GM12864 (cell line): ENCODE results near the gene CTDSP1.
A peak's percentile ranks its signal among the peaks of the same experiment; 100 is the strongest.

Experiments
- DNase-seq: peaks from one replicate; pipeline ENCODE4 v3.0.0-alpha.2; 2011; ENCODE audit warnings: low read depth
- H3K4me3 ChIP-seq: 2 replicates; pipeline ENCODE4 v1.5.1; 2011; ENCODE audit warnings: mild to moderate bottlenecking, low read depth, low read length, control low read depth
- TF ChIP-seq, protein P1 (sequence below): IDR thresholded peaks from 2 replicates; pipeline ENCODE4 v1.5.1; 2011; ENCODE audit warnings: low read depth, mild to moderate bottlenecking, moderate library complexity, low read length, control low read depth, inconsistent platforms; ENCODE audit errors: missing control alignments

CTDSP1 gene

DNA sequence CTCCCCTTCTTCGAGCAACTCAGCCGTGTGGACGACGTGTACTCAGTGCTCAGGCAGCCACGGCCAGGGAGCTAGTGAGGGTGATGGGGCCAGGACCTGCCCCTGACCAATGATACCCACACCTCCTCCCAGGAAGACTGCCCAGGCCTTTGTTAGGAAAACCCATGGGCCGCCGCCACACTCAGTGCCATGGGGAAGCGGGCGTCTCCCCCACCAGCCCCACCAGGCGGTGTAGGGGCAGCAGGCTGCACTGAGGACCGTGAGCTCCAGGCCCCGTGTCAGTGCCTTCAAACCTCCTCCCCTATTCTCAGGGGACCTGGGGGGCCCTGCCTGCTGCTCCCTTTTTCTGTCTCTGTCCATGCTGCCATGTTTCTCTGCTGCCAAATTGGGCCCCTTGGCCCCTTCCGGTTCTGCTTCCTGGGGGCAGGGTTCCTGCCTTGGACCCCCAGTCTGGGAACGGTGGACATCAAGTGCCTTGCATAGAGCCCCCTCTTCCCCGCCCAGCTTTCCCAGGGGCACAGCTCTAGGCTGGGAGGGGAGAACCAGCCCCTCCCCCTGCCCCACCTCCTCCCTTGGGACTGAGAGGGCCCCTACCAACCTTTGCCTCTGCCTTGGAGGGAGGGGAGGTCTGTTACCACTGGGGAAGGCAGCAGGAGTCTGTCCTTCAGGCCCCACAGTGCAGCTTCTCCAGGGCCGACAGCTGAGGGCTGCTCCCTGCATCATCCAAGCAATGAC, 4.8 kb downstream of the CTDSP1 start:
- no peak for DNase-seq
- H3K4me3 ChIP-seq, result no peak overlapping the region
- TF ChIP-seq, protein P1, sequence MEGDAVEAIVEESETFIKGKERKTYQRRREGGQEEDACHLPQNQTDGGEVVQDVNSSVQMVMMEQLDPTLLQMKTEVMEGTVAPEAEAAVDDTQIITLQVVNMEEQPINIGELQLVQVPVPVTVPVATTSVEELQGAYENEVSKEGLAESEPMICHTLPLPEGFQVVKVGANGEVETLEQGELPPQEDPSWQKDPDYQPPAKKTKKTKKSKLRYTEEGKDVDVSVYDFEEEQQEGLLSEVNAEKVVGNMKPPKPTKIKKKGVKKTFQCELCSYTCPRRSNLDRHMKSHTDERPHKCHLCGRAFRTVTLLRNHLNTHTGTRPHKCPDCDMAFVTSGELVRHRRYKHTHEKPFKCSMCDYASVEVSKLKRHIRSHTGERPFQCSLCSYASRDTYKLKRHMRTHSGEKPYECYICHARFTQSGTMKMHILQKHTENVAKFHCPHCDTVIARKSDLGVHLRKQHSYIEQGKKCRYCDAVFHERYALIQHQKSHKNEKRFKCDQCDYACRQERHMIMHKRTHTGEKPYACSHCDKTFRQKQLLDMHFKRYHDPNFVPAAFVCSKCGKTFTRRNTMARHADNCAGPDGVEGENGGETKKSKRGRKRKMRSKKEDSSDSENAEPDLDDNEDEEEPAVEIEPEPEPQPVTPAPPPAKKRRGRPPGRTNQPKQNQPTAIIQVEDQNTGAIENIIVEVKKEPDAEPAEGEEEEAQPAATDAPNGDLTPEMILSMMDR, result no peak

DNA sequence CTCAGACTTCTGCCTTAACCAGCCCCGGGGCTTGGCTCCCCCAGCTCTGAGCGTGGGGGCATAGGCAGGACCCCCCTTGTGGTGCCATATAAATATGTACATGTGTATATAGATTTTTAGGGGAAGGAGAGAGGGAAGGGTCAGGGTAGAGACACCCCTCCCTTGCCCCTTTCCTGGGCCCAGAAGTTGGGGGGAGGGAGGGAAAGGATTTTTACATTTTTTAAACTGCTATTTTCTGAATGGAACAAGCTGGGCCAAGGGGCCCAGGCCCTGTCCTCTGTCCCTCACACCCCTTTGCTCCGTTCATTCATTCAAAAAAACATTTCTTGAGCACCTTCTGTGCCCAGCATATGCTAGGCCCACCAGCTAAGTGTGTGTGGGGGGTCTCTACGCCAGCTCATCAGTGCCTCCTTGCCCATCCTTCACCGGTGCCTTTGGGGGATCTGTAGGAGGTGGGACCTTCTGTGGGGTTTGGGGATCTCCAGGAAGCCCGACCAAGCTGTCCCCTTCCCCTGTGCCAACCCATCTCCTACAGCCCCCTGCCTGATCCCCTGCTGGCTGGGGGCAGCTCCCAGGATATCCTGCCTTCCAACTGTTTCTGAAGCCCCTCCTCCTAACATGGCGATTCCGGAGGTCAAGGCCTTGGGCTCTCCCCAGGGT, 5.5 kb downstream of the CTDSP1 start:
- peak overlapping the region; percentile 50; the same call in 1 of the 2 replicates for H3K4me3 ChIP-seq
- TF ChIP-seq, protein P1, result no peak

DNA sequence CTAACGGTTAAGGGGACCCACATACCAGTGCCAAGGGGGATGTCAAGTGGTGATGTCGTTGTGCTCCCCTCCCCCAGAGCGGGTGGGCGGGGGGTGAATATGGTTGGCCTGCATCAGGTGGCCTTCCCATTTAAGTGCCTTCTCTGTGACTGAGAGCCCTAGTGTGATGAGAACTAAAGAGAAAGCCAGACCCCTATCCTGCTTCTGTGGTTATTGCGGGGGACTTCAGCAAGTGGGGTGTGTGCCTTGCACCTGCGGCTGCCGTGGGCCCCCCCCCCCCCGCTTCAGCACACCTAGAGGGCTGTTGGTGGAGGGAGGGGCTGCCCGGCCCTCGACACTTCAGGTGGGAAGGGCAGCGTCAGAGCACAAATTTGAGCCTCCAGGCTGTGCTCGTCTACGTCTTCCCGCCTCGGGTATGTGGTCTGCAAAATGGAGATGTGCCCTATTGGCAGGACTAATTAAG, 6.1 kb downstream of the CTDSP1 start:
- peak overlapping the region; percentile 50 for H3K4me3 ChIP-seq
- no peak for DNase-seq
- TF ChIP-seq, protein P1, result no peak

More for the DNA sequence above, 5.5 kb downstream of the CTDSP1 start:
- no peak for DNase-seq

DNA sequence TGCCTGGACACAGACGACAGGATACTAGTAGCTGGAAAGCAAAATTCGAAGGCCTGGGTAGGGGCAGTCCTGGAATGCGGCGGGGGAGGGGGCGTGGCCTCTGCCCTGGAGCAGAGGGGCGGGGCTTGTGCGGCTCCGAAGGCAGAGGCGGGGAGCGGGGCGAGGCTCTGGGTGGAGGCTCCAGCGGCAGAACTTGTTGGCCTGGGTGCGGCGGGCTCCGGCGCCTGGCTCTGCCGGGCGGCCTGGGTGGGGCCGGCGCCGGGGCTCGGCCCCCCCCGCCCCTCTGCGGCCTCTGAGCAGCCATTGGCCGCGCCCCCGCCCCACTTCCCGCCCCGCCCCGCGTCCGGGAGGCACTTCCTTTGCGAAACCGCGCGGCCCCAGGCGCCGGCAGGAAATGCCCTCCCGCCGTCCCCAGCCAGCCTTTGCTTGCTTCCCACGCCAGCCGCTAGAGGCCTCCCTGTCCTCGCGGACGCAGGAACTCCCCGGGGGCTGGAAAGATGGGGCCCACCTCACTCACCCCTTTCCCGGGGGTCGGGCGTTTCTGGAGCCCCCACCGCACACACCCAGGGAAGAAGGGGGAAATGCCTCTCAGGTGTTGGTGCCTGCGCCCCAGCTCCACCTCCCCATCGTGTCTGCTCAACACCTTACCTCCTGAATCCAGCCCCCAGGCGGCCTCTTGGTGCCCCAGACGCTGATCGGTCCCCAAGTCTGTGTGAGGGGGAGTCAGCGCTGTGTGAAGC, 6.7 kb downstream of the CTDSP1 start:
- peak overlapping the region; percentile 50 for H3K4me3 ChIP-seq
- TF ChIP-seq, protein P1, result peak; percentile 78
- DNase-seq, result peak; percentile 68

DNA sequence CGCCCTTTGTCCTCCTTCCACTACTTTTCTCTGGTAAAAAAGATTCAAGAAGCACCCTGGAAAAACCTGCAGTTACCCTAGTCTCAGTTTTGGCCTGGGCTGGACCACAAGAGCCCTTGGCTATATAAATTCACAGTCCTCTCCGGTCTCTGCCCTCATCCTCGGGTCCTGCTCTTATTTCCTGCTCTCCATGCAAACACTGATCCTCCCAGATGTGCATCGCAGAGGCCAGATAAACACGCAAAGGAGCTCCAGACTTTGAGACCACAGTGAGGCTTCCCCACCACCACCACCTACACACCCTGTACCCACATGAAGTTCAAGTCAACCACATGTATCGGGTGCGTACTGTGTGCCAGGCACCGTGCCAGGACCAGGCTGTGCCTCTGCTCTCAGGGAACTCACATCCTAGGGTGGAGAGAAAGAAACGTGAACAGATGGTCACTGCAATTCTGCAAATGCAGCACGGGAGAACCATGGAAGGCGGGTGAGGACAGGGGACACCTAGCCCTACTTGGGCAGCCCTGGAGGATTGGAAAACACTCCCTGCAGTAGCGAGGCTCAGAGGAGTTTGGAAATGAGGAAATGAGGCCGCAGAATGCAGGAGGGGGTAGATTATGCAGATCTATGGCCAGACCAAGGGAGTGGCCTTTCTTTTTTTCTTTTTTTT, 7.4 kb downstream of the CTDSP1 start:
- TF ChIP-seq, protein P1, result no peak
- peak overlapping the region; percentile 46 for H3K4me3 ChIP-seq
- no peak for DNase-seq

DNA sequence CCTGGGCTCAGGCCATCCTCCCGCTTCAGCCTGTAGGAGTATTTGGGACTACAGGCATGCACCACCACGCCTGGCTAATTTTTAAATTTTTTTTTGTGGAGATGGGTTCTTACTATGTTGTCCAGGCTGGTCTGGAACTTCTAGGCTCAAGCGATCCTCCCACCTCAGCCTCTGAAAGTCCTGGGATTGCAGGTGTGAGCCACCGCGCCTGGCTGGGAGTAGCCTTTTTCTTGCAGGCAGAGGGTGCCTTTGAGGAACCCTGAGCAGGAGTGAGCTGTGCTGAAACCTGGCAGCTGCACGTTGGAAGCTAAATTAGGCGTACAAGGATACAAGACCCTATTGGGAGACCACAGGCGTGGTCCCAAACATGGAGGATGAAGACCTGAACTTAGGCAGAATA, 8.0 kb downstream of the CTDSP1 start:
- TF ChIP-seq, protein P1, result no peak
- DNase-seq, result no peak
- H3K4me3 ChIP-seq, result no peak overlapping the region
